SK-N-SH (cell line): Measurements from ENCODE around the gene MTAP. TPM values are rescaled to one million over a fixed set of nuclear protein-coding genes. Genes with fewer than 3 reads are reported as not detected.
A peak's percentile ranks its signal among the peaks of the same experiment; 100 is the strongest.

Experiments used
- CTCF ChIA-PET: fragments of 300-600, 350-600 bp; formaldehyde crosslinking; extraction: SDS; loops from one replicate; lab custom pipeline; 2021; lab: Yijun Ruan, JAX
- POLR2A ChIA-PET: fragments of 350-600 bp; sonication (Branson Sonifier 250); formaldehyde crosslinking; extraction: SDS; loops from one replicate; lab custom pipeline; 2020; ENCODE audit warnings: antibody characterized with exemption, inconsistent platforms; lab: Yijun Ruan, JAX
- DNase-seq: peaks from one replicate; pipeline ENCODE4 v3.0.0; 2012
- H2AFZ ChIP-seq: fragments of 200-600 bp; sonication (generic); 2 replicates; pipeline ENCODE4 v1.8.1; 2016; ENCODE audit warnings: antibody characterized with exemption, mild to moderate bottlenecking, low read depth
- H3F3A ChIP-seq: fragments of 200-600 bp; sonication (generic); replicated peaks from 2 replicates; pipeline ENCODE3; 2016; ENCODE audit warnings: antibody characterized with exemption, mild to moderate bottlenecking; ENCODE audit not compliant: insufficient read depth
- H3K27ac ChIP-seq, 2 experiments: fragments of 200-500 bp in 1 of 2; fragments of 200-600 bp in 1 of 2; sonication (Bioruptor generic) in 1 of 2; sonication (generic), shearing (Covaris generic) in 1 of 2; 2 replicates each; pipeline versions ENCODE4 v1.5.1 to v1.6.1; 2014 to 2016; ENCODE audit warnings: low read depth in 2 of 2, inconsistent platforms in 1 of 2, low read length in 1 of 2, mild to moderate bottlenecking in 1 of 2, mixed read lengths in 1 of 2
- H3K27me3 ChIP-seq: fragments of 200-600 bp; sonication (generic), shearing (Covaris generic); 2 replicates; pipeline ENCODE4 v1.6.1; 2016; ENCODE audit warnings: mixed run types; ENCODE audit not compliant: insufficient read depth
- H3K36me3 ChIP-seq, 2 experiments: fragments of 200-500 bp in 1 of 2; fragments of 200-600 bp in 1 of 2; sonication (Bioruptor generic) in 1 of 2; sonication (generic) in 1 of 2; replicated peaks in 1 of 2; 2 replicates each; pipeline versions ENCODE3 to v1.5.1; 2014 to 2016; ENCODE audit warnings: low read length in 1 of 2, mild to moderate bottlenecking in 1 of 2; ENCODE audit not compliant: insufficient read depth in 2 of 2, control insufficient read depth in 1 of 2
- H3K4me1 ChIP-seq, 2 experiments: fragments of 200-500 bp in 1 of 2; fragments of 200-600 bp in 1 of 2; sonication (Bioruptor generic) in 1 of 2; sonication (generic), shearing (Covaris generic) in 1 of 2; 2 replicates each; pipeline versions ENCODE4 v1.5.1 to v1.6.1; 2014 to 2016; ENCODE audit warnings: low read depth in 1 of 2, low read length in 1 of 2, mixed run types in 1 of 2; ENCODE audit not compliant: insufficient read depth in 2 of 2, control insufficient read depth in 1 of 2
- H3K4me2 ChIP-seq: fragments of 200-600 bp; sonication (generic), shearing (Covaris generic); 2 replicates; pipeline ENCODE4 v1.6.1; 2017; ENCODE audit warnings: mixed run types
- H3K4me3 ChIP-seq, 2 experiments: fragments of 200-500 bp in 1 of 2; fragments of 200-600 bp in 1 of 2; sonication (Bioruptor generic) in 1 of 2; sonication (generic), shearing (Covaris generic) in 1 of 2; 2 replicates each; pipeline versions ENCODE4 v1.5.1 to v1.8.1; 2014 to 2016; ENCODE audit warnings: low read depth in 2 of 2, inconsistent platforms in 1 of 2, low read length in 1 of 2, mild to moderate bottlenecking in 1 of 2, mixed read lengths in 1 of 2, moderate library complexity in 1 of 2
- H3K79me2 ChIP-seq: fragments of 200-600 bp; sonication (generic); 2 replicates; pipeline ENCODE4 v1.8.1; 2017; ENCODE audit warnings: mild to moderate bottlenecking; ENCODE audit not compliant: insufficient read depth
- H3K9ac ChIP-seq: fragments of 200-600 bp; sonication (generic); 2 replicates; pipeline ENCODE4 v1.6.1; 2017; ENCODE audit warnings: mixed run types
- H3K9me2 ChIP-seq: fragments of 200-600 bp; sonication (generic); 2 replicates; pipeline ENCODE4 v1.6.1; 2017; ENCODE audit warnings: mixed run types
- H3K9me3 ChIP-seq: fragments of 200-600 bp; sonication (generic); 2 replicates; pipeline ENCODE4 v1.6.1; 2017; ENCODE audit warnings: mixed run types, mild to moderate bottlenecking, moderate library complexity
- H4K20me1 ChIP-seq: fragments of 200-600 bp; sonication (generic); 2 replicates; pipeline ENCODE4 v1.6.1; 2017; ENCODE audit warnings: mild to moderate bottlenecking, mixed run types; ENCODE audit not compliant: insufficient read depth
- CHD2 ChIP-seq: fragments of 150-350 bp; IDR thresholded peaks from 2 replicates; pipeline ENCODE4 v1.6.1; 2018; ENCODE audit warnings: low read length; ENCODE audit not compliant: partially characterized antibody
- EP300 ChIP-seq, 2 experiments: IDR thresholded peaks; 2 replicates each; pipeline versions ENCODE4 v1.4.0 to v1.6.1; 2012; ENCODE audit warnings: borderline replicate concordance in 1 of 2, low read depth in 1 of 2, low read length in 1 of 2
- JUND ChIP-seq: IDR thresholded peaks from 2 replicates; pipeline ENCODE4 v1.4.0; 2012
- NFIC ChIP-seq: IDR thresholded peaks from 2 replicates; pipeline ENCODE4 v1.4.0; 2012; ENCODE audit warnings: borderline replicate concordance
- POLR2AphosphoS5 ChIP-seq: IDR thresholded peaks from 2 replicates; pipeline ENCODE4 v1.6.1; 2012; ENCODE audit warnings: low read depth, low read length
- RAD21 ChIP-seq: IDR thresholded peaks from 2 replicates; pipeline ENCODE4 v1.6.1; 2012; ENCODE audit warnings: mild to moderate bottlenecking, low read length
- SIN3A ChIP-seq: IDR thresholded peaks from 2 replicates; pipeline ENCODE4 v1.6.1; 2012; ENCODE audit warnings: low read depth, mild to moderate bottlenecking, low read length, moderate library complexity, borderline replicate concordance
- SMC3 ChIP-seq: IDR thresholded peaks from 2 replicates; pipeline ENCODE4 v1.6.1; 2012; ENCODE audit warnings: low read depth, low read length, improper control_type of control experiment
- TCF12 ChIP-seq: IDR thresholded peaks from 2 replicates; pipeline ENCODE4 v1.4.0; 2012
- YY1 ChIP-seq: IDR thresholded peaks from 2 replicates; pipeline ENCODE4 v1.4.0; 2012; ENCODE audit warnings: low read depth, mild to moderate bottlenecking
- WGBS: methylation state at CpG from one replicate; pipeline ENCODE4 v1.1.6; 2017; ENCODE audit warnings: low lambda C conversion rate; 5-methylcytosine and 5-hydroxymethylcytosine counted together
- polyA plus RNA-seq, 3 experiments: library from polyadenylated mRNA; depleted of rRNA; stranded (reverse); fragments of >200 nt; gene quantifications; 2 replicates each; pipeline ENCODE4 v1.2.3, GENCODE V29; 2012
- TF ChIP-seq, protein P1 (sequence below): IDR thresholded peaks from 2 replicates; pipeline ENCODE4 v1.6.1; 2012; ENCODE audit warnings: mild to moderate bottlenecking, low read depth, low read length, moderate library complexity
- TF ChIP-seq, protein P2 (sequence below): IDR thresholded peaks from 2 replicates; pipeline ENCODE4 v1.4.0; 2012; ENCODE audit warnings: low read depth, borderline replicate concordance
- TF ChIP-seq, protein P3 (sequence below): IDR thresholded peaks from 2 replicates; pipeline ENCODE4 v1.4.0; 2012; ENCODE audit warnings: low read depth, borderline replicate concordance

Gene MTAP
- polyA plus RNA-seq, 1 of the 3 experiments (the other 2 are of a cell fraction): 9.8 TPM

DNA sequence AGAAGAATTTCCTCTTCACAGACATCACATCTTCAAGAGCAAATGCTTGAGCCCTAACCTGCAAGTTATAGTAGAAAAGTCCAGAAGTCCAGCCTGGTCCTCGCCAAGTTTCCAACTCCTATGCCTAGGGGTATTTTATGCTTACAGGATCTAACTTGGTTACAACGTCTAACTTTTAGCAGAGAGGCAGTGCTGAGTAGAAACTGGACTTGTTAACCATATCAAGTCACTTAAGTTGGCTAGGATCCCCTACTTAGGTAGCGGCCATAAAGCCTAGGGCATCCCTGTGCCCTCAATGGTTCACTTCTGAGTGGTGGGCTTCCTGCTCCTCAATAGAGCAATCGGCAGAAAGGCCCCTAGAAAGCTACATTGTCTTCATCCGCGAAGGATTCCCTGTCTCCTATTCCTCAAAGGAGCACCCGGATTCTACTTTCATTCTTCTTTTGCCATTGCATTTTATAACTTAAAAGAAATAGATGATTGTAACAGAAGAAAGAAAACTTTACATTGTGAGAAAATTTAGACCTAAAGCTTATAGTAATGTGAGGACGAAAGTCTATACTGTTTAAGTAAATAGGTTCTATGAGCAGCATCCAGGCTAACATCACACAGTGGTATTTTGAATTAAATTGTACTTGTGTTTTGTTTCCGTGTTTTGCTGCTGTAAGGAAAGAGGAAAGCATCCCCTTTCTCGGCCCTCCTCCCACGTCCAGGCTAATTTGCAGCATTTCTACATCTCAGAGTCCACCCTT, 1.3 kb upstream of the MTAP start:
- H3K27ac ChIP-seq: no peak overlapping the region
- peaks cover 0 to 11% of the 10 kb centered on the region in 2 experiments; a peak in 1 of 4 replicates for H3K4me1 ChIP-seq
- ChIA-PET POLR2A (no interaction called here), CTCF (interaction anchor here (1.5 to 1.8 kb wide), 2 partner anchors 11 to 207 kb away, joined by 5 to 6 read pairs; no protein-coding TSS in a partner anchor)
- peak overlapping the region; percentile 88 for H3K4me2 ChIP-seq
- H3K36me3 ChIP-seq: no peaks in the 10 kb centered on the region
- no peaks in the 10 kb centered on the region for H3K9me2 ChIP-seq
- 86% methylated on average over 10 of the region's 11 CpGs for WGBS
- DNase-seq: no peak
- no peak overlapping the region for H3K9ac ChIP-seq
- H2AFZ ChIP-seq: peak overlapping the region; percentile 98; the same call in 1 of the 2 replicates
- peaks cover 40% of the 10 kb centered on the region for H3K79me2 ChIP-seq
- H3K9me3 ChIP-seq: no peaks in the 10 kb centered on the region
- peak overlapping the region; percentile 78 to 80; a peak in 3 of 4 replicates for H3K4me3 ChIP-seq
- TF ChIP-seq TCF12: no peak
- peaks cover 5% of the 10 kb centered on the region; the same call in 1 of the 2 replicates for H3K27me3 ChIP-seq
- 0 out of 2 replicates have a peak, but pooled peaks cover 4% of the 10 kb centered on the region for H4K20me1 ChIP-seq
- no peaks in the 10 kb centered on the region for H3F3A ChIP-seq

DNA sequence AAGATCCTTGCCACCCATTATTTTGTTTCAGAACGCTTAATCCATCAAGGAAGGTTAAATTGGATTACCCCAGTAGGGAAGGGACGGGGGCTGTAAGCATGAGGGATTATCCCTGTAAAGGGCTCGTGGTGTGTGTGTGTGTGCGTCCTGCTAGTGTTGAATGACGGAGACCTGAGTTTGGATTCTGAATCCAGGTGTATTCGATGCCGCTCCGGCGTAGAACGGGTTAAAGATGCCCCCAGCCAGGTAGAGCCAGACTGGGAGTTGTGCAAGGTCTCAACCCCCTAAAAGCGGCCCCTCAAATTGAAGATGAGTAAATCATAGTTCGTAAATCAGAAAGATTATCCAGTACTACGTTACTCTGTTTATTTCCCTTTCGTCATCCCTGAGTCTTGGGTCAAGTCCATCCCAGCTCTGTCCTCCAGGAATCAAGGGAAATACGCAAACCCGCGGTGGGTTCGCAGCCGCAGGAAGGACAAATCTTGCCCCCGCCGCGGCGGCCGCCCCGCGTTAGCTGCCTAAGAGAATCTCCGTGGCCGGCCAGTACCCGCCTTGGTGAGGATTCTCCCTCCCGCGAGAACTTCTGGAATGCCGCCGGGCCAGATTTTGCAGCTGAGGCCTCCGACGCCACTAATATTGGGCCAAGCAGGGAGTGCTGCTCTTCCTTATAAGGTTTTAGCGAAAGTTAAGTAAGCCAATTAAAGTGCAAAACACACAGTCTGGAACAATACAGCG, 586 bp upstream of the MTAP start:
- no peaks in the 10 kb centered on the region; the same call in 1 of the 2 replicates for H3K27me3 ChIP-seq
- no peaks in the 10 kb centered on the region for H3K9me3 ChIP-seq
- ChIA-PET CTCF (interaction anchor here (0.9 to 1.5 kb wide), 2 partner anchors 207 to 236 kb away, joined by 3 to 5 read pairs; no protein-coding TSS in a partner anchor), POLR2A (interaction anchor here (0.7 kb wide), 1 partner anchor 467 kb away, joined by 3 read pairs; the partner anchor contains the start of gene KLHL9)
- no peaks in the 10 kb centered on the region for H3F3A ChIP-seq
- H3K4me1 ChIP-seq: peaks cover 0 to 11% of the 10 kb centered on the region in 2 experiments; a peak in 1 of 4 replicates
- H4K20me1 ChIP-seq: 0 out of 2 replicates have a peak, but pooled peaks cover 6% of the 10 kb centered on the region
- H3K9ac ChIP-seq: peak overlapping the region; percentile 73
- 12% methylated on average over 37 of the region's 37 CpGs for WGBS
- H2AFZ ChIP-seq: peak overlapping the region; percentile 98
- peak overlapping the region; percentile 88 for H3K4me2 ChIP-seq
- TF ChIP-seq, protein P1, sequence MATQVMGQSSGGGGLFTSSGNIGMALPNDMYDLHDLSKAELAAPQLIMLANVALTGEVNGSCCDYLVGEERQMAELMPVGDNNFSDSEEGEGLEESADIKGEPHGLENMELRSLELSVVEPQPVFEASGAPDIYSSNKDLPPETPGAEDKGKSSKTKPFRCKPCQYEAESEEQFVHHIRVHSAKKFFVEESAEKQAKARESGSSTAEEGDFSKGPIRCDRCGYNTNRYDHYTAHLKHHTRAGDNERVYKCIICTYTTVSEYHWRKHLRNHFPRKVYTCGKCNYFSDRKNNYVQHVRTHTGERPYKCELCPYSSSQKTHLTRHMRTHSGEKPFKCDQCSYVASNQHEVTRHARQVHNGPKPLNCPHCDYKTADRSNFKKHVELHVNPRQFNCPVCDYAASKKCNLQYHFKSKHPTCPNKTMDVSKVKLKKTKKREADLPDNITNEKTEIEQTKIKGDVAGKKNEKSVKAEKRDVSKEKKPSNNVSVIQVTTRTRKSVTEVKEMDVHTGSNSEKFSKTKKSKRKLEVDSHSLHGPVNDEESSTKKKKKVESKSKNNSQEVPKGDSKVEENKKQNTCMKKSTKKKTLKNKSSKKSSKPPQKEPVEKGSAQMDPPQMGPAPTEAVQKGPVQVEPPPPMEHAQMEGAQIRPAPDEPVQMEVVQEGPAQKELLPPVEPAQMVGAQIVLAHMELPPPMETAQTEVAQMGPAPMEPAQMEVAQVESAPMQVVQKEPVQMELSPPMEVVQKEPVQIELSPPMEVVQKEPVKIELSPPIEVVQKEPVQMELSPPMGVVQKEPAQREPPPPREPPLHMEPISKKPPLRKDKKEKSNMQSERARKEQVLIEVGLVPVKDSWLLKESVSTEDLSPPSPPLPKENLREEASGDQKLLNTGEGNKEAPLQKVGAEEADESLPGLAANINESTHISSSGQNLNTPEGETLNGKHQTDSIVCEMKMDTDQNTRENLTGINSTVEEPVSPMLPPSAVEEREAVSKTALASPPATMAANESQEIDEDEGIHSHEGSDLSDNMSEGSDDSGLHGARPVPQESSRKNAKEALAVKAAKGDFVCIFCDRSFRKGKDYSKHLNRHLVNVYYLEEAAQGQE: no peak
- TF ChIP-seq, protein P2, sequence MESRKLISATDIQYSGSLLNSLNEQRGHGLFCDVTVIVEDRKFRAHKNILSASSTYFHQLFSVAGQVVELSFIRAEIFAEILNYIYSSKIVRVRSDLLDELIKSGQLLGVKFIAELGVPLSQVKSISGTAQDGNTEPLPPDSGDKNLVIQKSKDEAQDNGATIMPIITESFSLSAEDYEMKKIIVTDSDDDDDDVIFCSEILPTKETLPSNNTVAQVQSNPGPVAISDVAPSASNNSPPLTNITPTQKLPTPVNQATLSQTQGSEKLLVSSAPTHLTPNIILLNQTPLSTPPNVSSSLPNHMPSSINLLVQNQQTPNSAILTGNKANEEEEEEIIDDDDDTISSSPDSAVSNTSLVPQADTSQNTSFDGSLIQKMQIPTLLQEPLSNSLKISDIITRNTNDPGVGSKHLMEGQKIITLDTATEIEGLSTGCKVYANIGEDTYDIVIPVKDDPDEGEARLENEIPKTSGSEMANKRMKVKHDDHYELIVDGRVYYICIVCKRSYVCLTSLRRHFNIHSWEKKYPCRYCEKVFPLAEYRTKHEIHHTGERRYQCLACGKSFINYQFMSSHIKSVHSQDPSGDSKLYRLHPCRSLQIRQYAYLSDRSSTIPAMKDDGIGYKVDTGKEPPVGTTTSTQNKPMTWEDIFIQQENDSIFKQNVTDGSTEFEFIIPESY: peak; percentile 92
- TF ChIP-seq SIN3A (no peak), EP300 (IDR thresholded peaks at IDR 0.05; ENCODE audit: borderline replicate concordance in 1 of 2, low read depth in 1 of 2, low read length in 1 of 2) (0 out of 4 replicates have a peak, but pooled peaks of 1 of the 2 experiments have one; percentile 9), NFIC (no peak), YY1 (no peak), JUND (no peak), SMC3 (no peak), RAD21 (no peak), POLR2AphosphoS5 (no peak), CHD2 (peak; percentile 96)
- TF ChIP-seq, protein P3, sequence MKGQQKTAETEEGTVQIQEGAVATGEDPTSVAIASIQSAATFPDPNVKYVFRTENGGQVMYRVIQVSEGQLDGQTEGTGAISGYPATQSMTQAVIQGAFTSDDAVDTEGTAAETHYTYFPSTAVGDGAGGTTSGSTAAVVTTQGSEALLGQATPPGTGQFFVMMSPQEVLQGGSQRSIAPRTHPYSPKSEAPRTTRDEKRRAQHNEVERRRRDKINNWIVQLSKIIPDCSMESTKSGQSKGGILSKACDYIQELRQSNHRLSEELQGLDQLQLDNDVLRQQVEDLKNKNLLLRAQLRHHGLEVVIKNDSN: no peak
- peak; percentile 74 for DNase-seq
- H3K27ac ChIP-seq: peak overlapping the region; percentile 50 to 88
- peak overlapping the region; percentile 78 to 80 for H3K4me3 ChIP-seq
- peaks cover 47% of the 10 kb centered on the region for H3K79me2 ChIP-seq
- H3K9me2 ChIP-seq: no peaks in the 10 kb centered on the region
- no peaks in the 10 kb centered on the region for H3K36me3 ChIP-seq
